GM19193 (cell line): ENCODE data around the gene LMNA.

Experiments
- POLR2A ChIP-seq: IDR thresholded peaks from 4 replicates; pipeline ENCODE4 v1.6.1; 2011; ENCODE audit not compliant: insufficient read depth, insufficient read length; ENCODE audit errors: extremely low read depth

LMNA gene

GRCh38 chr1:156122519-156123355 is 8.2 kb downstream of the LMNA start:
- TF ChIP-seq POLR2A: no peak

DNA sequence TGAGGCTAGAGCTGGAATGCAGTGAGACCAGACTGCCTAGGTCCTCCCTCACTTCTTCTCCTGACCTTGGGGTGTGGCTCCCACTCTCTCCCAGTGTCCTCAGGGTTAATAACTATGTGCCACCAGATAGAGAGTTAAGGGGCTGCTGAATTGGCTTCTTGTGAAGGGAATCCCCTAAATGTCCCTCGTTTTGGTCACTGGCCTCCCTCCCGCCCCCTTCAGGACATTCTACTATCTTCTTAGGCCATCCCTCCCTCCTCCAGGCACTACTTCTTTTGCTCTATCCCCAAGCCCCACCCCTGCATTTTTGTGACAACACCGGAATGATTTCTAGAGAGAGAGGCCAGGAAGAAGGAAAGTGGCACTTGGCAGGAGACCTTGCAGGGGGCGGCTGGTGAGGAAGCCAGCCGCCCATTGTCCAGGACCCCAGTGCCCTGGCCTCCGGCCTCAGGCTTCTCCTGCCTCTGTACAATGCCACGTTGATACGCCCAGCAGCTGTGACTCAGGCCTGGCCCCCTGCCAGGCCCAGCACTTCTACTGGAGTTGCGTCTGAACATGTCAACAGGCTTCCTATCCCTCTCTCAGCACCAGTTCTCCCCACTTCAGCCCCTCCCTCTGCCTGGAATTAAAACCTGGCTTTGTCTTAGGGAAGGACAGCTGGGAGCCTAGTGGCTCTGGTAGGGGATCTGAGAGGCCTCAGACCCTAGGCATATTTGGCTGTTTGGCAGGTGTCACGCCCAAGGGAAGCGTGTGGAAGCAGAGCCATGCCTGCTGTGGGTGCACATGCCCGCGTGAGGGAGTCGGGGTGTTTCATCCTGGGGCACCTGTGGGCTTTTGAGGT is 9.1 kb downstream of the LMNA start:
- peak; percentile 19 for TF ChIP-seq POLR2A

- peak; percentile 45 for TF ChIP-seq POLR2A
Measured at GRCh38 chr1:156124557-156125483, 10.3 kb downstream of the LMNA start.

- TF ChIP-seq POLR2A: peak; percentile 41
Measured at GRCh38 chr1:156126043-156126629, 11.6 kb downstream of the LMNA start.

DNA sequence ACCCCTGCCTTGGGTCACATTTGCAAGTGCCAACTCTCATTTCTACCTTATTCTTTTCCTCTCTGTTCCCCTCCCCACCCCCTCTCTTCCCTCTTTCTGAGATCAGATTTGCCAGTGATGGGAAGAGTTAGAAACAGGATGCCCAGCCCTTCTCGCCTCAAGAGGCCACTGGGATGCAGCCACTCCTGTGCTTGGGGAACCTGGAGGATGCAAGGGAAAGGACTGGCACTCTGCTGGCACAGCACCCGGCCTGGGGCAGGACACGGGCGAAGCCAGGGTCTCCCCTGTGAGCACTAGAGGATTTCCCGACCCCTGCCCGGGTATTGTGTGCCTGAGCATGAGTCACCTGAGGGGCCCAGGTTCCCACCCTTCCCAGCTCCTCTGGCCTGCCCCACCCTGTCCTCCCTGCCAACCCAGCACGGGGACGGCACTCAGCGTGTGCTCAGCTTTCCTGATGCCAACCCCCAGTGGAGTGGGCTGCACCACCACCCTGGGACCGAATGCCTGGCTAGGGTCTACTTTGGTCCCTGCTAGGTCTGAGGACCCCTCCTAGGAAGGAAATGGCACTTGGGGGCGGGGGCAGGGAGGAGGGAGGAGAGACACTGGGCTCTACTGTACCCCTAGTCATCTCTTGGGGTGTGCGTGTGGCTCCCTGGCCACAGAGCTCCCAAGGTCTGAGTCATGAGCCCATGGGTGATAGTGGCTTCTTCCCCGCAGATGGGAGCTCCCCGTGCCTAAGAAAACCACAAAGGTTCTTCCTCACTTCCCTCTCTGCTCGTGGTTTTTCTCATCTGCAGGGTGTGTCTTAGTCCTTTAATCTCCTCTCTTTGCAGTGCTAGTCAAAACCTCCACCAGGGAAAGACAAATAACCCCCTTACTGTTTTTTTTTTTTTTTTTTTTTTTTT is 12.4 kb downstream of the LMNA start:
- TF ChIP-seq POLR2A: no peak

- TF ChIP-seq POLR2A: no peak
Measured at GRCh38 chr1:156128308-156128653, 13.8 kb downstream of the LMNA start.

DNA sequence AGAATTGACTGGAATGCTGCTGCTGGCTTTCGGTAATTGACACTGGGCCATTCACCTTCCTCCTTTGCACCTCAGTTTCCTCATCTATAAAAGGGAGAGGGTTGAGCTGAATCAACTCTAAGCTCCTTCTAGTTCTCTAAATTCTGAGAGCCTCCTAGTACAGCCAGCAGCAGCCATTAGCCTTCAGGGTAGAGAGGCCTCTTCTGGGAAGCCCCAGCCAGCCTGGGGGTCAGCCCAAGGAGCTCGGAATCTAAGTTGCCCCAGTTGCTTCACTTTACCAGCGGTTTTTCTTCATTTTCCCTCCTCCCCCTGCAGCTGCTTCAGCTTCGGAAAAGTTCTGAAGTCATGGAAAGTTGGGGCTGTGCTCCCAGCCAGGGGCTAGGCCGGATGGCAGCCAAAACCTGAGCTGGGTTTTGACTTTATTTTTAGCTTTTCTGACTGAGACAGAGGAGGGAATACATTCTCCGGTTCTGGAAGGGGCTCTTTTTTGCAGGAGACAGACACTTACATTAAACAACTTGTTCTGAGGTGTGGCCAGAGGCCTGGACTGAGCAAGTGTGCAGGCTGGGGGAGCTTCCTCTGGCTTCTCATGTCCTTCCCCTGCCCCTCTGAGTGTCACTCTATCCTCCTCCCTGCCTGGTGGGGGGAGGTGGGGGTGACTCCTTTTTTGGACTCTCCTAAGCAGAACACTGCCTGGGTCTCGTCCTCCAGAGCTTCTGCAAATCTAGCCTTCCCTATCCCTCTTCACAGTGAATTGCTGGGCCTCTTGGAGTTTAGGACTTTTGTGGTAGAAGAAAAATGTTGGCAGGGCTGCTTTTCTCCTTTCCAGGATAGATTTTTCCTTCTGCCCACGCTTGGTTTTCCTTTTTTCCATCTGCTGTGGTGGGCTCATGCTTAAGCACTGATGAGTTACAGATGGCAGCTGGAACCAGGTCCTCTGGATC is 14.4 kb downstream of the LMNA start:
- no peak for TF ChIP-seq POLR2A

GRCh38 chr1:156129687-156130577 is 15.4 kb downstream of the LMNA start:
- TF ChIP-seq POLR2A: no peak

DNA sequence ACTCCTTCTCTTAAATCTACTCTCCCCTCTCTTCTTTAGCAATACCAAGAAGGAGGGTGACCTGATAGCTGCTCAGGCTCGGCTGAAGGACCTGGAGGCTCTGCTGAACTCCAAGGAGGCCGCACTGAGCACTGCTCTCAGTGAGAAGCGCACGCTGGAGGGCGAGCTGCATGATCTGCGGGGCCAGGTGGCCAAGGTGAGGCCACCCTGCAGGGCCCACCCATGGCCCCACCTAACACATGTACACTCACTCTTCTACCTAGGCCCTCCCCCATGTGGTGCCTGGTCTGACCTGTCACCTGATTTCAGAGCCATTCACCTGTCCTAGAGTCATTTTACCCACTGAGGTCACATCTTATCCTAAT is 16.0 kb downstream of the LMNA start:
- no peak for TF ChIP-seq POLR2A

DNA sequence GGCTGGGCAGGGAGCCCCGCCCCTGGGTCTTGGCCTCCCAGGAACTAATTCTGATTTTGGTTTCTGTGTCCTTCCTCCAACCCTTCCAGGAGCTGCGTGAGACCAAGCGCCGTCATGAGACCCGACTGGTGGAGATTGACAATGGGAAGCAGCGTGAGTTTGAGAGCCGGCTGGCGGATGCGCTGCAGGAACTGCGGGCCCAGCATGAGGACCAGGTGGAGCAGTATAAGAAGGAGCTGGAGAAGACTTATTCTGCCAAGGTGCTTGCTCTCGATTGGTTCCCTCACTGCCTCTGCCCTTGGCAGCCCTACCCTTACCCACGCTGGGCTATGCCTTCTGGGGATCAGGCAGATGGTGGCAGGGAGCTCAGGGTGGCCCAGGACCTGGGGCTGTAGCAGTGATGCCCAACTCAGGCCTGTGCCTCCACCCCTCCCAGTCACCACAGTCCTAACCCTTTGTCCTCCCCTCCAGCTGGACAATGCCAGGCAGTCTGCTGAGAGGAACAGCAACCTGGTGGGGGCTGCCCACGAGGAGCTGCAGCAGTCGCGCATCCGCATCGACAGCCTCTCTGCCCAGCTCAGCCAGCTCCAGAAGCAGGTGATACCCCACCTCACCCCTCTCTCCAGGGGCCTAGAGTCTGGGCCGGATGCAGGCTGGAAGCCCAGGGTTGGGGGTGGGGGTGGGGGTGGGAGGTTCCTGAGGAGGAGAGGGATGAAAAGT is 20.4 kb downstream of the LMNA start:
- no peak for TF ChIP-seq POLR2A

DNA sequence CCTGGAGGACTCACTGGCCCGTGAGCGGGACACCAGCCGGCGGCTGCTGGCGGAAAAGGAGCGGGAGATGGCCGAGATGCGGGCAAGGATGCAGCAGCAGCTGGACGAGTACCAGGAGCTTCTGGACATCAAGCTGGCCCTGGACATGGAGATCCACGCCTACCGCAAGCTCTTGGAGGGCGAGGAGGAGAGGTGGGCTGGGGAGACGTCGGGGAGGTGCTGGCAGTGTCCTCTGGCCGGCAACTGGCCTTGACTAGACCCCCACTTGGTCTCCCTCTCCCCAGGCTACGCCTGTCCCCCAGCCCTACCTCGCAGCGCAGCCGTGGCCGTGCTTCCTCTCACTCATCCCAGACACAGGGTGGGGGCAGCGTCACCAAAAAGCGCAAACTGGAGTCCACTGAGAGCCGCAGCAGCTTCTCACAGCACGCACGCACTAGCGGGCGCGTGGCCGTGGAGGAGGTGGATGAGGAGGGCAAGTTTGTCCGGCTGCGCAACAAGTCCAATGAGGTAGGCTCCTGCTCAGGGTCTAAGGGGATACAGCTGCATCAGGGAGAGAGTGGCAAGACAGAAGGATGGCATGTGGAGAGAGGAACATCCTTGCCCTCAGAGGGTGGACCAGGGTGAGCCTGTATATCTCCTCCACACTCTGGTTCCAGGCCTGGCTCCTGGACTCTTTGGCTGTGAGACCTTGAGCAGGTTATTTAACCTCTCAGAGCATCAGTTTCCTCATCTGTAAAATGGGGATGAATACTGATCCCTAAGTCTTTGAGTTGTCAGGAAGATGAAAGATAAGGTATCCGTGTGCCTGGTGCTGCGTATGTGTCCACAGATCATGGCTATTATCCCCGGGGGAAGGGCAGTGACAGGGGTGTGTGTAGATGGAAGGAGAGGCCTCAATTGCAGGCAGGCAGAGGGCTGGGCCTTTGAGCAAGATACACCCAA is 21.7 kb downstream of the LMNA start:
- TF ChIP-seq POLR2A: no peak
